A673 (cell line): ENCODE data around the gene OXNAD1.

ENCODE experiments used
- CTCF ChIP-seq: fragments of 300-800, 200-600 bp; sonication (generic); conservative IDR thresholded peaks from 2 replicates; pipeline ENCODE4 v1.5.1; 2017; ENCODE audit warnings: low read depth, mild to moderate bottlenecking, antibody characterized with exemption, low read length, moderate library complexity, mixed read lengths
- EZH2 ChIP-seq: fragments of 200-600 bp; sonication (generic); IDR thresholded peaks from 2 replicates; pipeline ENCODE4 v1.6.1; 2017; ENCODE audit warnings: borderline replicate concordance, low read depth, mild to moderate bottlenecking, mixed read lengths, antibody characterized with exemption, low read length; ENCODE audit not compliant: poor library complexity, severe bottlenecking

GRCh38 chr3:16316847-16317560, 52.0 kb downstream of the OXNAD1 start:
- no peak for TF ChIP-seq CTCF
- no peak for TF ChIP-seq EZH2
